Measurements from ENCODE around the gene BMP7.

DNA sequence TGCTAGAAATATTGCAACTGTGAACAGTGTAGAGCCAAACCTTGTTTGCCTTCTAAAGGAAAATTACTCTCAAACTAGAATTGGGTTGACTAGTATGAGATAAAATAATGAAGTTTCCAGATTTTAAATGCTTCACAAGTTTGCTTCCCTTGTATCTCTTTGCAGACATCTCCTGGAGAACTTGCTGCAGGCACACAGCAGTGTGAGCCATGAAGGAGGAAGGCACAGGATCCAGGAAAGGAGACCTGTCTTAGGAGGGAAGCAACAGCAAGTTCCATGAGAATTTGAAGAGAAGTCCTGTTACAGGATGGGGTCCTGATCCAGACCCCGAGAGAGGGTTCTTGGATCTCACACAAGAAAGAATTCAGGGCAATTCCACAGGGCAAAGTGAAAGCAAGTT is 115.9 kb downstream of the BMP7 start:
- TF ChIP-seq POLR2AphosphoS5 (IDR thresholded peaks at IDR 0.05; ENCODE audit: low read depth, low read length): no peak
- TF ChIP-seq POLR2A (IDR thresholded peaks at IDR 0.05; ENCODE audit: low read depth, low read length): no peak
- no peak for TF ChIP-seq SPI1 (IDR thresholded peaks at IDR 0.05; ENCODE audit: low read depth, low read length)
- TF ChIP-seq TAF1 (IDR thresholded peaks at IDR 0.05; ENCODE audit: low read depth, low read length): no peak
- TF ChIP-seq POU2F2 (IDR thresholded peaks at IDR 0.05; ENCODE audit: low read depth, low read length): no peak
- no peak for TF ChIP-seq PAX5 (IDR thresholded peaks at IDR 0.05; ENCODE audit: insufficient read depth, low read length, severe bottlenecking)

Measured in GM12891 (cell line).